T1000 (cell line): Measurements from ENCODE around the gene LMBR1.
A peak's percentile ranks its signal among the peaks of the same experiment; 100 is the strongest.
"Not testable (repeated sequence)": the region's sequence is repeated elsewhere in the genome, so short reads cannot be mapped to it uniquely, and the experiment has no call there.

Source experiments
- DNase-seq: peaks from one replicate; lab custom pipeline; 2025; ENCODE audit warnings: mixed read lengths; lab: John Stamatoyannopoulos, UW

Gene LMBR1

GRCh38 chr7:156754201-156754600, 138.8 kb downstream of the LMBR1 start:
- no peak for DNase-seq

- no peak for DNase-seq
Measured at GRCh38 chr7:156753630-156754029, 139.4 kb downstream of the LMBR1 start.

- no peak for DNase-seq
Measured at GRCh38 chr7:156753229-156753560, 139.8 kb downstream of the LMBR1 start.

- no peak for DNase-seq
Measured at GRCh38 chr7:156752367-156753228, 140.4 kb downstream of the LMBR1 start.

GRCh38 chr7:156751319-156751718, 141.7 kb downstream of the LMBR1 start:
- DNase-seq: peak; percentile 14

GRCh38 chr7:156747718-156748117, 145.3 kb downstream of the LMBR1 start:
- no peak for DNase-seq

DNA sequence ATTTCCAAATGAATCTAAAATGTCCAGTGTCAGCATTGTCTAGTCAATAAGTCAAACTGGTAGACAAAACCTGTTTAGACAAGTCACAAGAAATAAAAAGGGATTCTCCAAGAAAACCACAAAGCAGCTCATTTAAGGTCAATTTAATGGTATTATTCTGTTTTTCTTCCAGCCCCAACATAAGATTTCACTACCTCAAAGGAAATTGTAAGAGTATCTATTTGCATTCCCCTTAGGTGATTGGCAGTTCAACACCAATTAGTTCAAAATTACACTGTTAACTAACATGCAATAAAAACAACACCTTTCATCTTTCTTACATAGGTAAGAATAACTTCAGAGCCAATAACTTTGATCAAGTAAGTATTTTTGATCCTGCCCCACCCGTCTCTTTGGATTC, 146.1 kb downstream of the LMBR1 start:
- DNase-seq: no peak

DNA sequence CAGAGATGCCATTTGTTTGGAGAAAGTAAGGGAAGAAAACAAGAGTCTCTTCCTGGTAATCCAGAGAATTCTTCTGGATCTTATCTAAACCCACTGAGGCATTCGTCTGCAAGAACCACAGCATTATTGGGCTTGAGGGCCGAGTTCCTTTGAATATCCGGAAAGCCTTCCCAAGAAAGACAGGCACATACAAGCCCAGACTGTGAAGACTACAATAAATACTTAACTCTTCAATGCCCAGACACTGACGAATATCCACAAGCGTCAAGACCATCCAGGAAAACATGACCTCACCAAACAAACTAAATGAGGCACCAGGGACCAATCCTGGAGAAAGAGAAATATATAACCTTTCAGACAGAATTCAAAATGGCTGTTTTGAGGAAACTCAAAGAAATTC, 153.4 kb downstream of the LMBR1 start:
- no peak for DNase-seq

DNA sequence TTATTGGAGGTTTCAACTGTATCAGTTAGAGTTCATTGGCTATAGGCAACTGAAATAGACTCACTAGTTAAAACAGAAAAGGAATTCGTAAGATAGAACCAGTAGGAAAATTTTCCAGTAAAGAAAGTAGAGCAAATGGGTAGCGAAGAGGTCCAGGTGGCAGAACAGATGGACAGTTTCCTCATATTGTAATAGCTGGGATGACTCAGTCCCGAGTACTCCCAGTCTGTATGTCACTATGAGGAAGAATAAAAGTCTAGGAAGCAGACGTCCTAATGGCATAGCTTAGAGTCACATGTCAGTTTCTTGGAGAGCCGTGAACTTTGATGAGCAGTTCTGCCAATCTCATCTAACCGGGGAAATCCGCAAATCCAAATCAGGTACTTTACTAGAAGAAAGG, 157.1 kb downstream of the LMBR1 start:
- DNase-seq: no peak

GRCh38 chr7:156733638-156734037, 159.3 kb downstream of the LMBR1 start:
- no peak for DNase-seq

DNA sequence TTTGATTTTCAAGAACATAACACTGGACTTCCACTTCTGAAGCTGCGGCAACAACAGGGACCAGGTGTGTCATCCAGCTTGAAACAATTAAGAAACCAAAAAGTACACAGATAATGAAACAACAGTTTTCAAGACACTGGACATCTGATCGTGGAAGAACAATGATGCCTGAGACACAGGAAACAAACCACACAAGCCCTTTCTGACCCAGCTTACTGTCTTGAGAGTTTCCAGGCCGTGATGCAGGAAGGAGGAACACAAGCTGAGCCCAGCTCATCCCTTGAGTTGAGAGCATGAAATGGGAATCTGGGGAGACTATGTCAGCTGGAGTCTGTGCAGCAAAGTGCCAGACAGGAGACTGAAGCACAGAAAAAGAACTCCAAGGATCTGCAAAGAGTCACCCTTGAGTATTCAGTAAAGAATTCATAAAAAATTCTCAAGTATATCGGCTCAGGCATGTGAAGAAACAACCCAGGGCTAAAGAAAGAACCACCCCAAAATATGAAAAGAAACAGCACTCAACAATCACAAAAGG, 160.8 kb downstream of the LMBR1 start:
- DNase-seq: no peak

- no peak for DNase-seq
Measured at GRCh38 chr7:156731651-156732050, 161.3 kb downstream of the LMBR1 start.

- no peak for DNase-seq
Measured at GRCh38 chr7:156725936-156726335, 167.0 kb downstream of the LMBR1 start.

GRCh38 chr7:156725073-156725472, 167.9 kb downstream of the LMBR1 start:
- DNase-seq: no peak

DNA sequence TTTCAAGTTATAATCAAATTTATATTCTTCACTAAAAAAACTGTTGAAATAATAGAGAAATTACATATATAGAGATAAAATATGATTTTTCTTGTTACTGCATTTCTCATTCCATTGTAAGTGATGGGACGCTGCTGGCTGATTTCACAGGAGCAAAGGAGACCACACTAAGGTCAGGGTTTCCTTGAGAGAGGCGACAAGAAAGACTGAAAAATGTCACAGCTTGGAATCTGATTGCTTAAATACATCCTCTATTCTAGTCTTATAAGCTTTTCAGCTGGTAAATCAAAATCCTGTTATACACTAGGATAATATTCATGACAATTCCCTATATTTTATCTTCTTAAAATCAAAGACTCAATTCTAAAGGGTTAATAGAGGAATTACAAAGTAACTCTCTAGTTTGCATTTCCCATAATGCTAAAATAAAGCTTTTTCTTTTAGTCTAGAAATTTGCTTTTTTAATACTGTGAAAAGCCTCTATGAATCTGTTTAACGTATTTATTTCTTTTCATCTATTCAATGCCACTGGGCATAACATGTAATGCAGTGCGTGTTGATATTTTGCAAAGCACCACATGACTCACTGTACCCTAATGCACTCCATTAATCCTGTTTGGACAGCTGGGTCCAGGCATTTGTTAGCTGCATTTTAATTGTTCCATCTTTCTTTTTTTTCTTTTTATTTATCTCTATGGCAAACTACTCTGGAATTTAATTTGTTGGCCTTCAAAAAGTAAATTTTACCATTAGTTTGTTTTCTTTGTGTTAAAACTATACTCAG, 170.7 kb downstream of the LMBR1 start:
- no peak for DNase-seq

DNA sequence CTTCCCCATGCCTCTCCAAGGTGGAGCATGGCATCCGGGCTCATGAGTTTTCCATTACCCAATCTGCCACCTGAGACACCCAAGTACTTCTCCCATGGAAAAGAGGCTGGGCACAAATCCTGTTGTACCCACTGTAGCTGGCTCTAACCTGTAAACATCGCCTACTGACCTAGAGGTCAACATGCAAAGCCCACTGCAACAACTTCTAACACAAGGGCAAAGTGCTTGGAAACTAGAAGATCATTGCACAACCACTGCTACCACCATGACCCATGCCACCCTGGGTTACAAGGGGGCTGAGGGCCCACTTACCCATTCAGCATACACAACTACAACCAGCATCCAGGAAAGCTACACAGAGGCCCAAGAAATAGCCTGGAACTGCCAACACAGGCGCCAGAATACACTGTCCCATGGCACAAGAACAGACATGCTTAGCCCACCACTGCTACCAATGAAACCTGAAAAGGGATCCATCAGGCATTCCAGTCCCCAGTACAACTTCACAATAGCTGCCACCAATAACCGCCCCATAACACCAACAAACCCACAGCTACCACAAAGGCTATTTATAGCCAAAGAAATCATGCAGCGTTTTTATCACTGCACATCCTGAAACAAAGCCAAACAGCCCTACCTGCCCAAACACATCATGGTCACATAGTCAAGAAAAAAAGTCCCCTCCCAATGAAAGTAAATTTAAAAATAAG, 189.1 kb downstream of the LMBR1 start:
- no peak for DNase-seq

- DNase-seq: no peak
Measured at GRCh38 chr7:156703209-156703608, 189.8 kb downstream of the LMBR1 start.

DNA sequence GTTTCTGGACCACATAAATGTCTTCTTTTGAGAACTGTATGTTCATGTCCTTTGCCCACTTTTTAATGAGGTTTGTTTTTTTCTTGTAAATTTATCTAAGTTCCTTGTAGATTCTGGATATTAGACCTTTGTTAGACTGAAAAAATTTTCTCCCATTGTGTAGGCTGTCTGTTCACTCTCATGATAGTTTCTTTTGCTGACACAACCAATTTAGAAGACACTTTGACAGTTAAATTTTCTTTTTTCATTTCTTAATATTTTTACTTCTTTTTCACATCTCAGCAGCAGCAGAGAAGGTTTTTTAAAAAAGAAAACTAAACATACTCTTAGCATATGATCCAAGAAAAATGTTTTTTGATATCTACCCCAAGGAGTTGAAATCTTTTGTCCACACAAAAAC, 190.6 kb downstream of the LMBR1 start:
- no peak for DNase-seq

DNA sequence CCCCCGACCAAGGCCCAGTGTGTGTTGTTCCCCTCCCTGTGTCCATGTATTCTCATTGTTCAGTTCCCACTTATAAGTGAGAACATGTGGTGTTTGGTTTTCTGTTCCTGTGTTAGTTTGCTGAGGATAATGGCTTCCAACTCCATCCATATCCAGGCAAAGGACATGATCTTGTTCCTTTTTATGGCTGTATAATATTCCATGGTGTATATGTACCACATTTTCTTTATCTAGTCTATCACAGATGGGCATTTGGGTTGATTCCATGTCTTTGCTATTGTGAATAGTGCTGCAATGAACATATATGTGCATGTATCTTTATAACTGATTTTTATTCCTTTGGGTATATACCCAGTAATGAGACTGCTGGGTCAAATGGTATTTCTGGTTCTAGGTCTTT, 191.2 kb downstream of the LMBR1 start:
- not testable (repeated sequence) for DNase-seq

DNA sequence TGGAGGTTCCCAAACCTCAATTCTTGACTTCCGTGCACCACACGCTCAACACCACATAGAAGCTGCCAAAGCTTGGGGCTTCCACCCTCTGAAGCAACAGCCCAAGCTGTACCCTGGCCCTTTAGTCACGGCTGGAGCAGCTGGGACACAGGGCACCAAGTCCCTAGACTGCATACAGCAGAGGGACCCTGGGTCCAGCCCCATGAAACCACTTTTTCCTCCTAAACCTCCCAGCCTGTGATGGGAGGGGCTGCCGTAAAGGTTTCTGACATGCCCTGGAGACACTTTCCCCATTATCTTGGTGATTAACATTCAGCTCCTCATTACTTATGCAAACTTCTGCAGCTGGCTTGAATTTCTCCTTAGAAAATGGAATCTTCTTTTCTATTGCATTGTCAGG, 194.5 kb downstream of the LMBR1 start:
- not testable (repeated sequence) for DNase-seq

DNA sequence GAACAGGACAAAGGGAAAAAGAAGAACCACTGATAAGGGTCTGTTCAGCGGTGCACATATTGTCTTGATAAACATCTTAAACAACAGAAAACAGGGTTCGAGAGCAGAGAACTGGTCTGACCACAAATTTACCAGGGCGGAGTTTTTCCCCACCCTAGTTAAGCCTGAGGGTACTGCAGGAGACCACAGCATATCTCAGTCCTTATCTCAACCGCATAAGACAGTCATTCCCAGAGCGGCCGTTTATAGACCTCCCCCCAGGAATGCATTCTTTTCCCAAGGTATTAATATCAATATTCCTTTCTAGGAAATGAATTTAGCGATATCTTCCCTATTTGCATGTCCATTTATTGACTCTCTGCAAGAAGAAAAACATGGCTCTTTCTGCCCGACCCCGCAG, 195.7 kb downstream of the LMBR1 start:
- not testable (repeated sequence) for DNase-seq

DNA sequence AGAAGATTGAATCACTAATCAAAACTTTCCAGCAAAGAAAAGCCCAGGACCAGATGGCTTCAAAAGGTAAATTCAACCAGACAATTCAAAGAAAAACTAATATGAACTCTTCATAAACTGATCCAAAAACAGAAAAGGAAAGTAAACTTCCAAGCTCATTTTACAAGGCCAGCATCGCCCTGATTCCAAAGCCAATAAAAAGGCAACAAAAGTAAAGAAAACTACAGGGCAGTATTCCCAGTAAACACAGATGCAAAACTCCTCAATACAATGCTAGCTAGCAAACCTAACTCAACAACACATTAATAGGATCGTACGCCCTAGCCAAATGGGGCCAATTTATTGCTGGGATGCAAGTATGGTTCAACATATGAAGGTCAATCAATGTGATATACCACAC, 199.4 kb downstream of the LMBR1 start:
- no peak for DNase-seq
